ENCODE data around the gene SERPINH1.

The SERPINH1 gene

GRCh38 chr11:75565221-75565814 lies 3.3 kb downstream of the SERPINH1 start:
- Histone ChIP-seq H3K27me3 (replicated peaks) (no peaks in the 10 kb centered on the region), H3K36me3 (replicated peaks) (peaks cover 55% of the 10 kb centered on the region), H3K27ac (peak overlapping the region; percentile 90), H3K4me3 (ENCODE audit: low read depth, low read length) (peak overlapping the region; percentile 94)
- no peak for TF ChIP-seq CTCF (IDR thresholded peaks at IDR 0.05; ENCODE audit: low read depth, low read length, missing control alignments)
- peak; percentile 77 for DNase-seq
- in situ Hi-C loops (cut with HindIII; ENCODE audit: low pct_ligation_motif_present, low sequenced_read_pairs) = no loop called here

DNA sequence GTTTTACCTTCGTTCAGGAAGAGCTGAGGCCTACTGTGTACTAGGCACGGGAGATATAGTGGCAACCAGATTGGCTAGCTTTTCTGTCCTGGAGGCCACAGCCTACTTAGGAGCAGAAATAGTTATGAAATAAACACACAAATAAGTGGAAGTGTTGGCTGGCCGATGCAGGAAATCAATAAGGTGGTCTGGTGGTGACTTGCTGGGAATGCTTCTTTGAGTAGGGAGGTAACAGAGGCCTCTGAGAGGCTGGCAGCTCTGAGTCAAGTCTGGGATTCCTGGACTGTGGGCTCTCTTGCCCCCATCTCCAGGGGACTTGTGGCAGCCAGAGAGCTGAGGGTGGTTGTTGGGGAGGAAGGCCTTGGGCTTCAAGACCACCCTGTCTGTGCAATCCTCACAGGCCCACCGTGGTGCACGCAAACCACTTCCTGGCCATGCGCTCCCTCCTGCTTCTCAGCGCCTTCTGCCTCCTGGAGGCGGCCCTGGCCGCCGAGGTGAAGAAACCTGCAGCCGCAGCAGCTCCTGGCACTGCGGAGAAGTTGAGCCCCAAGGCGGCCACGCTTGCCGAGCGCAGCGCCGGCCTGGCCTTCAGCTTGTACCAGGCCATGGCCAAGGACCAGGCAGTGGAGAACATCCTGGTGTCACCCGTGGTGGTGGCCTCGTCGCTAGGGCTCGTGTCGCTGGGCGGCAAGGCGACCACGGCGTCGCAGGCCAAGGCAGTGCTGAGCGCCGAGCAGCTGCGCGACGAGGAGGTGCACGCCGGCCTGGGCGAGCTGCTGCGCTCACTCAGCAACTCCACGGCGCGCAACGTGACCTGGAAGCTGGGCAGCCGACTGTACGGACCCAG lies 4.1 kb downstream of the SERPINH1 start:
- H3K27me3 ChIP-seq (replicated peaks) = no peaks in the 10 kb centered on the region
- peaks cover 63% of the 10 kb centered on the region for H3K36me3 ChIP-seq (replicated peaks)
- TF ChIP-seq CTCF (IDR thresholded peaks at IDR 0.05; ENCODE audit: low read depth, low read length, missing control alignments) = no peak
- H3K4me3 ChIP-seq (ENCODE audit: low read depth, low read length) = peak overlapping the region; percentile 94
- in situ Hi-C loops (cut with HindIII; ENCODE audit: low pct_ligation_motif_present, low sequenced_read_pairs) = no loop called here
- no peak for DNase-seq
- H3K27ac ChIP-seq = peak overlapping the region; percentile 90

DNA sequence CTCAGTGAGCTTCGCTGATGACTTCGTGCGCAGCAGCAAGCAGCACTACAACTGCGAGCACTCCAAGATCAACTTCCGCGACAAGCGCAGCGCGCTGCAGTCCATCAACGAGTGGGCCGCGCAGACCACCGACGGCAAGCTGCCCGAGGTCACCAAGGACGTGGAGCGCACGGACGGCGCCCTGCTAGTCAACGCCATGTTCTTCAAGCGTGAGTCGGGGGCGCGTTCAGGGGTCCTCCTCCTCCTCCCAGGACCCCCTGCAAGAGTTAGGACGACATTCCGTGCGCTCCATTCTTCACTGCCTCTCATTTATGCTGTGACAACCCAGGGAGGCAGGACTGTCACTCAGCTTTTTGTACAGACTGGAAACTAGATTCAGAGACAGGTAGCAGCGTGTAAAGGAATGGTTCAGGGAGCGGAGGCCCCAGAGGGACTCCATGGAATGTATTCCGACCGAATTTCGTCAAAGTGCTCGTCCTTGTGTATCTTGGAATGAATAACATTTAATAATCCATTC lies 4.8 kb downstream of the SERPINH1 start:
- DNase-seq = no peak
- no peak overlapping the region for H3K27ac ChIP-seq
- in situ Hi-C loops (cut with HindIII; ENCODE audit: low pct_ligation_motif_present, low sequenced_read_pairs) = no loop called here
- H3K27me3 ChIP-seq (replicated peaks) = no peaks in the 10 kb centered on the region
- TF ChIP-seq CTCF (IDR thresholded peaks at IDR 0.05; ENCODE audit: low read depth, low read length, missing control alignments) = no peak
- no peak overlapping the region for H3K4me3 ChIP-seq (ENCODE audit: low read depth, low read length)
- H3K36me3 ChIP-seq (replicated peaks) = peaks cover 70% of the 10 kb centered on the region

GRCh38 chr11:75567971-75568370 lies 5.9 kb downstream of the SERPINH1 start:
- H3K27me3 ChIP-seq (replicated peaks) = no peaks in the 10 kb centered on the region
- peaks cover 81% of the 10 kb centered on the region for H3K36me3 ChIP-seq (replicated peaks)
- in situ Hi-C loops (cut with HindIII; ENCODE audit: low pct_ligation_motif_present, low sequenced_read_pairs) = no loop called here
- no peak overlapping the region for H3K4me3 ChIP-seq (ENCODE audit: low read depth, low read length)
- no peak overlapping the region for H3K27ac ChIP-seq
- no peak for DNase-seq
- TF ChIP-seq CTCF (IDR thresholded peaks at IDR 0.05; ENCODE audit: low read depth, low read length, missing control alignments) = no peak

DNA sequence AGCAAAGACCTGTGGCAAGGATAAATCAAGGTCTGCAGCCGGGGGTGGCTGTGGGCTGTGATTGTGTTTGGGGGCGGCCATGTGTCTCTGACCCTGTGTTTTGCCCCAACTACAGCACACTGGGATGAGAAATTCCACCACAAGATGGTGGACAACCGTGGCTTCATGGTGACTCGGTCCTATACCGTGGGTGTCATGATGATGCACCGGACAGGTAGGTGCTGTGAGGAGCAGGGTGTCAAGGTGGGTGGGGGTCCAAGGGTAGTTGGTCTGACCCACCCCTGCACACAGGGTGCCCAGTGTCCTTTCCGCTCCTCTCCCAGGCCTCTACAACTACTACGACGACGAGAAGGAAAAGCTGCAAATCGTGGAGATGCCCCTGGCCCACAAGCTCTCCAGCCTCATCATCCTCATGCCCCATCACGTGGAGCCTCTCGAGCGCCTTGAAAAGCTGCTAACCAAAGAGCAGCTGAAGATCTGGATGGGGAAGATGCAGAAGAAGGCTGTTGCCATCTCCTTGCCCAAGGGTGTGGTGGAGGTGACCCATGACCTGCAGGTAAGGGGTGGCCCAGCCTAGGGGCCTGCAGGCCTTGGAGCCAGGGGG lies 6.7 kb downstream of the SERPINH1 start:
- DNase-seq = no peak
- Histone ChIP-seq H3K27me3 (replicated peaks) (no peaks in the 10 kb centered on the region), H3K36me3 (replicated peaks) (peaks cover 86% of the 10 kb centered on the region), H3K27ac (no peak overlapping the region), H3K4me3 (ENCODE audit: low read depth, low read length) (no peak overlapping the region)
- in situ Hi-C loops (cut with HindIII; ENCODE audit: low pct_ligation_motif_present, low sequenced_read_pairs) = no loop called here
- no peak for TF ChIP-seq CTCF (IDR thresholded peaks at IDR 0.05; ENCODE audit: low read depth, low read length, missing control alignments)

Measured in brain microvascular endothelial cell (primary cell).